NCI-H128 (cell line): ENCODE results near the gene RIPPLY2.
A peak's percentile ranks its signal among the peaks of the same experiment; 100 is the strongest.
"Not testable (repeated sequence)": the region's sequence is repeated elsewhere in the genome, so short reads cannot be mapped to it uniquely, and the experiment has no call there.

ENCODE experiments used
- DNase-seq: peaks from one replicate; lab custom pipeline; 2025; ENCODE audit not compliant: unreplicated experiment; lab: John Stamatoyannopoulos, UW

RIPPLY2 gene

GRCh38 chr6:83853178-83854000 lies at the start of gene RIPPLY2:
Gene RIPPLY2 (plus strand): TSS chr6:83853360. CDS start chr6:83853417, 57 bp downstream.
- DNase-seq = peak; percentile 49

GRCh38 chr6:83803492-83803891 lies 49.7 kb upstream of the RIPPLY2 start:
- DNase-seq = not testable (repeated sequence)

DNA sequence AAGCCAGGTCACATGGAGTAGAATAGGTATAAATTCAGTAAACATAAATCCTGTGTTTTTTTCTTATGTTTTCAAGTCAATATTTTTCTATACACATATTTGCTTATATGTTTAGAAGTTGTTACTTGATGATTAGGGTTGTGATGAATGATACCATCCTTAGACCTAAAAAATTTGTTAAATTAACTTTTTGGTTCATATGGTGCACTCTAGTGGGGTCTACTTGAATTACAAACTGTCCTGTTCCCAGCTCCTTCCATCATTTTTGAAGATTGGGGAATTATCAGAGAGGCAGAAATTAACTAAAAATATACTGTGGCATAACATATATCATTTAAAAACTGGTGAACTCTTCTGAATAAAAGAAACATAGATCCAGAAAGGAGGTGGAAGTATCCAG lies 48.3 kb upstream of the RIPPLY2 start:
- no peak for DNase-seq

- no peak for DNase-seq
Observed at GRCh38 chr6:83808005-83808404, 45.2 kb upstream of the RIPPLY2 start.

DNA sequence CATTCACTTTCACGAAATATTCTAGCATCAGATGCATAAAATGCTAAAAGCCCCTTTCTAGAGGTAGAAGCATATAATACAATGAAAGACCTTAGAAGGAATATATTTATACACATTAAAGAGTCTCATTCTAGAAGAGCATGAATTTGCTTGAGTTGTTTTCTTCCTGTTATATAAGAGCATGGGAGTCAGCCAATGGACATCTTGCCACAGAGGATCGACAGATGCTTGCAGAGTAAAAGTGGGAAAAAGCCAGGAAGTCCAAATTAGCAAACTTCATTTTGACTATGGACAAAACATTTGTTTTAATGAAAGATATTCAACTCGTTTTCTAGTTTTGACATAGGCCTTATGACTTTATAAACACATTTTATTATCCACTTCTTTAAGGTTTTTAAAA lies 44.2 kb upstream of the RIPPLY2 start:
- DNase-seq = no peak

GRCh38 chr6:83812595-83812994 lies 40.6 kb upstream of the RIPPLY2 start:
- no peak for DNase-seq

DNA sequence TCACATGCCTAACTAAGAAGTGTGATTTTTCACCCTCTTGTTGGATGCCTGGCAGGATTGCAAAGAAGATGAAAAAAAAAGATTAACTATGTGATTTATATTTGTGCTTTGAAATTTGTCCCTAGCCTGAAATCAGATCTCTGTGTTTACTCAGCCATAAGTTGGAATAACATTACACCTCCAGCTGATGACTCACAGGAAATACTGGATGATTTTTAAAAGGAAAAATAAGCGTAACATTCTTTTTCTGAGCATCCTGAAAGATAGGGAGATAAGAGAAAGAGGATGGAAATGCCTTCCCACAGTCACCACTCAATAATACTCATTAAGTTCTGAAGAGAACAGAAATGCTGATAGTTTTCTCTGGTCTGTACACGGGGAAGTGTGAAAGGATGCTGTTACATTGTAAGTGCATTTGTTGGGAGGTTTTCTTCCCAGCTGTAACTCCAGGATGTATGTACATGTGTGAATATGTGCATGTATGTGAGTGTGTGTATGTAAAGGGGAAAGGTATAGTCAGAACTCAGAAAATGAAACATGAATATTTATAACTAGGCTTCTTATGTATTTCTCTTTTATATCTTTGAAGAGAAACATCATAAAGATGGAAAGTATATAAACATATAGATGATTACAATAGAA lies 37.4 kb upstream of the RIPPLY2 start:
- DNase-seq = no peak

DNA sequence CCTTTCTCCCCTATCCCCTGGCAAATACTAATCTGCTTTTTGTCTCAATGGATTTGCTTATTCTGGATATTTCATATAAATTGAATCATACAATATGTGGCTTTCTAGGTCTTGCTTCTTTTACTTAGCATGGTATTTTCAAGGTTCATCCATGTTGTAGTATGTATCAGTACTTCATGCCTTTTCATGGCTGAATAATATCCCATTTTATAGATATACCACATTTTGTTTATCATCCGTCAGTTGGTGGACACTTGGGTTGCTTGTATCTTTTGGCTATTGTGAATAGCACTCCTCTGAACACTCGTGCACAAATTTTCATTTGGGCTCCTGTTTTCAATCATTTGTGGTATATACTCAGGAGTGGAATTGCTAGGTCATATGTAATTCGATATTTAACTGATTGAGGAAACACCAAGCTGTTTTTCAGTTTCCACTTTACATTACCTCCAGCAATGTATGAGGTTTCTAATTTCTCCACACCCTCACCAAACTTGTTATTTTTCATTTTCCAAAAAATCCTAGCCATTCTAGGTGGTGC lies 30.5 kb upstream of the RIPPLY2 start:
- no peak for DNase-seq

DNA sequence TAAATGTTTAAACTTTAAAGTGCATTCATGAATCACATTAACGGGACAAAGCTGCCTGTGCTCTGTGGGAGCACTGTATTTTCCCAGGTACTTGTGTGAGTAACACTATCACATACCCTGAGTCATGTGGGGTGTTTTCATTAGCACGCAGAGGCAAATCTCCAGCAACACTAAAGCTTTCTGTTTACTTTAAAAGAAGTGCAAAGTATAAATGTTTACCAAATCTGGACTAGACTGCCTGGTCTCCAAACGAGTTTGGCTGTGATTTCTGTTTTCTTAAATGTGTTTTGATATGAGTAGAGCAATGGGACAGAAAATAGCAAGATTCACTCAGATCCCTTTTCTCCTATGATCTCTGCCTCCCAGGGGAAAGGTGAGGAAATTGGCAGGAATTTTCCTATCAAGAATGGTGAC lies 28.8 kb upstream of the RIPPLY2 start:
- DNase-seq = no peak

DNA sequence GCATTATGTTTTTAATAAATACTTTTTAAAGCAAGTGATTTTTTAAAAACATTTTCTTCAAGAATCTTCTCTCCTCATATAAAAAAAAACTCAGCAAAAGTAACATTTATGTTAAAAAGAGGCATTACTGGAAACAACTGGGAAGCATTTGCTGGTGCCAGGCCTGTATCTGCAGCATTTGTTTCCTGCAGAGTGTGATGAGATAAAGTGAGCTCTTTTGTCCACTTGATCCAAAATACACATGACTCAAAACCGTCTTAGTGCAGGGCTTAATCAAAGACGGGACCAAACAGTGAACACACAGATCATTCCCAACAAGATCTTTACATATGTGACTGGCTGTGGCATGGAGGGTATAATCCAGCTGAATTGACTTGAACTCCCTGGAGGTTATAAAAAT lies 28.3 kb upstream of the RIPPLY2 start:
- DNase-seq = no peak

DNA sequence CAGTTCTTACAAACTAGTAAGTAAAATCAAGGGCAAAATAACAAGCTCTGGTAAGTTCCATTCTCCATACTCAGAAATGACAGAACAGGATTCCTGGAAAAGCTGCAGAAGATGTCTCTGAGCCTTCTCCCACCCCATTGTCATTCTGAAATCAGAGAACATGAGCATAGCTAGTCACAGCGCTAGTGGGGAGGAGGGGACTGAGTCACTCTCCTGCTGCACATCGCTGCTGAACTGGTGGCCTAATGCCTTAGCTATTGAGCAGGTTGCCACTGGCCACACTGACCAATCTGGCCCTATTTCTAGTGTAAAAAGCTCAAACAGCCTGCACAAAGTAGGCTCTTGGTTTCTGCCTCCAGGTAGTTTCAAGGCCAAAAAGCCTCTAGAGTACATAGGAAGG lies 26.1 kb upstream of the RIPPLY2 start:
- no peak for DNase-seq

GRCh38 chr6:83838727-83839126 lies 14.4 kb upstream of the RIPPLY2 start:
- DNase-seq = no peak

- no peak for DNase-seq
Observed at GRCh38 chr6:83844170-83844569, 9.0 kb upstream of the RIPPLY2 start.

DNA sequence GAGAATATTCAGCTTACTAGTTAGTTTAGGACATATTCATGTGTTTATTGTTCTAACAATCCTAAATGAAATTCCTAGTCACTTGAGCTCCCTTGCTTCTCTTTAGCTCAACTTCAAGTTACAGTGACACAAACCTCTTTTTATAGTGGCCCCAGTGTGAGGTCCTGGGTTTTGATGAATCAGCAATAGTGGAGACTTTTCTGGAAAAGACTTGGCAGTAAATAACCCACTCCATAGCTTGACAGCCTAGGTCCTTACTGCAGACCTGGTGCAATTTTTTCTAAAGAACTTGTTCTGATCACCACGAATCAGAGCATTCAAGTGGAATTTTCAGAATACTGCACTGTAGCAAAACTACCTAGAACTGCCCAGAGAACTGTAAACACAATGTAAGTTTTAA lies 6.9 kb upstream of the RIPPLY2 start:
- no peak for DNase-seq

DNA sequence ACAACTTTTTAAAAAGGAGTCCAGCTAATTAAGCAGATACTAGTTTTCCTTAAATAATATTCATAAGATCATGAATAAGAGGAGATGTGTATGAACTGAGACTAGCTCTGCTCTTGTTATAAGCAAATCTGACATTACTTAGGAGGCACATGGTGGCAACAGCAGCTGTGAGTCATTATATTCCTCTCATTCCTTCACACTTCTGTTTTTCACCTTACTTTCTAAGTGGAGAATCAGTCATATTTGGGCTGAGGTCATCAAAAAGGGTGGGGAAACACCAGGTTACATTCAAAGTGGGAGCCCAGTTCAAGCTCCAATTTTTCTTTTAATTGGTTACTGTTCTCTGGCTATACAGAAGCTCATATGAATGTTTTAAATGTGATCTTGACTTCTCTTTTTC lies 6.0 kb upstream of the RIPPLY2 start:
- no peak for DNase-seq

GRCh38 chr6:83849127-83849526 lies 4.0 kb upstream of the RIPPLY2 start:
- DNase-seq = no peak

GRCh38 chr6:83849610-83850009 lies 3.5 kb upstream of the RIPPLY2 start:
- no peak for DNase-seq

DNA sequence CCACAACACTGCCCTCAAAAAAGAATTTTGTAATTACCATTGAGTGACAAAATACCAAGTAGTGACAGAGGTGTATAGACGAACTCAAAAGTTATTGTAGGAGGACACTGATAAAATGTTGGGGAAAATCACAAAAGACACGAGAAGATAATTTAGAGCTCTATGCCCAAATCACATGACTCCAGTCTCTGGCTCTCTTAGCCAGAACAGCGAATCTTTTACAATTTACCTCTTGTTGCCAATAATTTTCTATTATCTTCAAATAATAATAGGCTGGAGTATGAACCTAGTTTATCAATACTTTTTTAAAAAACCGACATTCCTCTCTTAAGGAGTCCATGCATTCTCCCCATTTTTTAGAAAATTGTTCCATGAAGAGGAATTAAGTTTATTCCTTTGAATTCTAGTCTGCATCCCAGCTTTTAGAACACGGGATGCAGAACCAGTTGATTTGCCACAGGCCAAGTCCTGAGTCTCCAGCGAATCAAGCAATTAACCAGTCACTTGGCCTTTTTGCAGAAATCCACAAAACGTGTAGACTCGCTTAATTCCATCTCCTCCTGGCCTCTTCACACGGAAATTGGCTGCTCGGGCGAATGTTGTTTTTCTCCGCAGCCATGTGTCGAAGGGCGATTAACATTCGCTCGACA lies 507 bp upstream of the RIPPLY2 start:
- no peak for DNase-seq

DNA sequence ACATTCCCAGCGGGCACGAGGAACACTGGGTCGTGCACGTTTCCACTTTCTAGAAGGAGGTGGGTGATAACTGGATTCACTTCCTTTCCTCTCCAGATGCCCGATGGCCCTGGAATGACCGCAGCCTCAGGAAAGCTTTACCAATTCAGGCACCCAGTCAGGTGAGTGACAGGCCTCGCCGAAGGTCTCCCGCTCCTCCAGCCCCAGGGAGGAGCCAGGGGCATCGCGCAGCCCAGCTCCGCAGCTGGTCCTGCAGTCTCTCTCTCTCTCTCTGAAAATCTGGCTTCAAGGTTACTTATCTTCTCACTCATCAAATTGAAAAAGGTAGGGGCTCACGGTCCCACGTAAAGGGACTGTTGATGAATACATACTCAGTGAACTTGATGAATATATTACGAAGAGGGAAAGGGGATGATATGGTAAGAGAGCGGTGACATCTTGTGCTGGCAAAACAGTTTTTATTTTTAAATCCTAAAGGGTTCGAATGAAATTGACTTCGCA lies 891 bp downstream of the RIPPLY2 start:
- DNase-seq = no peak

DNA sequence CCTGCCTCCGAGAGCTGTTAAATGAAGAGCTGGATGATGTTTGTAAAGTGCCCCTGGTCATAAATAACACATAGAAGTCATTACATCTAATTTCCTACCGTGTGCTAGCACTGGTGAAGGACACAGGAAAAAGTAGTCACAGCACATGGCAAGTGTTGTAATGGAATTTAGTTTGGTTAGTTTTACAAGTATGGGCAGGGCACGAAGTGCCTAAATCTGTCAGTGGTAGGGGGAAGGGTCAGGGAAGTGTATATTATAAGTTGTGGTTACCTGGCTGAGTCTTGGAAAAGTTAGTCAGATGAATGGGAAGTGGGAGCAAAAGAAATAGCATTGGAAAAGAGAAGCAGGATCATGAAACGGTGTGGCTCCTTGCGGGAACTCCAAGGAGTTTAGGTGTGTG lies 1.6 kb downstream of the RIPPLY2 start:
- no peak for DNase-seq
